ENCODE data around the gene VSTM4. TPM values are rescaled to one million over a fixed set of nuclear protein-coding genes. Genes with fewer than 3 reads are reported as not detected.
A peak's percentile ranks its signal among the peaks of the same experiment; 100 is the strongest.

Gene VSTM4
- total and polyA plus RNA-seq, 11 donors = 5.6 to 22.1 (median 15.8) TPM

GRCh38 chr10:49096890-49097445 lies 18.4 kb downstream of the VSTM4 start:
- no peaks in the 10 kb centered on the region for H3K27me3 ChIP-seq
- no peaks in the 10 kb centered on the region for H3K9me3 ChIP-seq
- no peak for ATAC-seq
- DNase-seq = no peak
- TF ChIP-seq POLR2A (IDR thresholded peaks at IDR 0.05) (no peak), CTCF (IDR thresholded peaks at IDR 0.05) (no peak)
- H3K4me3 ChIP-seq = no peak overlapping the region
- intact Hi-C loops (cut with DNase I) = no loop called here
- H3K4me1 ChIP-seq = peaks cover 0 to 53% (median 18%) of the 10 kb centered on the region in 12 donors
- WGBS, 4 donors = 80 to 89% (median 83%) methylated on average over 6 to 8 of the region's 8 CpGs
- peaks cover 0 to 9% (median 0%) of the 10 kb centered on the region in 9 donors for H3K36me3 ChIP-seq
- H3K27ac ChIP-seq = peak overlapping the region in 7 of 12 donors; percentile 22 to 41 (median 28)

DNA sequence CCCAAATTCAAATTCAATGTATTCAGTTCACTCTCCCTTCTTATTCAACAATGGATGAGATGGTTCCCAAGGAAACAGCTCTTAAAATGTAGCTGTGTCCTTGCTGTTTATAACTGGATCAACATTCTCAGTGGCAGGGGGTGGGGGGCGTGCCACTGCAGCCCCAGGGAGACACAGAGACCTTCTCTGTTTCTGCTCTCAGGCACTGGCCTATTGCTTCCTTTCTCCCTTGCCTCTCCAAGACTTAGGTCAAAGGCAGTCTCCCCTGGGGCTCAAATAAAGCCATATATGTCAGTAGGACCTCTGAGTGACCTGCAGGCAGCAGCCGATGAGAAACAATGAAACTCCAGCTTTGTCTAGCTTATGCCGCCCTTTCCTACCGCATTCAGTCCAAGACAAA lies 20.7 kb downstream of the VSTM4 start:
- Histone ChIP-seq H3K9me3 (no peaks in the 10 kb centered on the region), H3K4me1 (peaks cover 3 to 74% (median 33%) of the 10 kb centered on the region in 12 donors), H3K4me3 (no peak overlapping the region), H3K36me3 (peaks cover 0 to 9% (median 0%) of the 10 kb centered on the region in 9 donors), H3K27me3 (no peaks in the 10 kb centered on the region), H3K27ac (peak overlapping the region in 7 of 12 donors; percentile 9 to 49 (median 29))
- DNase-seq = peak in 4 of 5 donors; percentile 53 to 73 (median 60)
- 43 to 65% (median 62%) methylated on average over 4 of the region's 4 CpGs for WGBS, 4 donors
- peak; percentile 23 to 57 (median 55) for ATAC-seq
- no peak for TF ChIP-seq CTCF (IDR thresholded peaks at IDR 0.05)
- no peak for TF ChIP-seq POLR2A (IDR thresholded peaks at IDR 0.05)
- intact Hi-C loops (cut with DNase I) = no loop called here

DNA sequence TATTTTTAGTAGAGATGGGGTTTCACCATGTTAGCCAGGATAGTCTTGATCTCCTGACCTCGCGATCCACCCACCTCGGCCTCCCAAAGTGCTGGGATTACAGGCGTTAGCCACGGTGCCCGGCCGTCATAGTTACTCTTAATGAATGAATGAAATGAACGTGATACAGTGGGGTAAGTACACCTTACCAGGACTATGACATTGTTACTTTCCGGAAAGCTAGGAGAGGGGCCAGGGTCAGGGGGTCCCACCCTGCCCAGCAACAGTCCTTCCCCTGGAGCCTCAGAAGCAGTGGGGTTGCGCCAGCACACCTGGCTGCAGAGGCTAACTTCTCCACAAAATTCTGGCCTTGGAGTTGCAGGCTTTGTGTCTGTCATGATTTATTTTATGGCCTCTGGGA lies 21.4 kb downstream of the VSTM4 start:
- no peaks in the 10 kb centered on the region for H3K9me3 ChIP-seq
- H3K27ac ChIP-seq = peak overlapping the region in 3 of 12 donors; percentile 9 to 39 (median 23)
- 90 to 97% (median 94%) methylated on average over 10 of the region's 10 CpGs for WGBS, 4 donors
- intact Hi-C loops (cut with DNase I) = no loop called here
- no peak overlapping the region for H3K4me3 ChIP-seq
- ATAC-seq (no peak), DNase-seq (no peak)
- no peak for TF ChIP-seq POLR2A (IDR thresholded peaks at IDR 0.05)
- no peak for TF ChIP-seq CTCF (IDR thresholded peaks at IDR 0.05)
- H3K27me3 ChIP-seq = no peaks in the 10 kb centered on the region
- peaks cover 0 to 5% (median 0%) of the 10 kb centered on the region in 9 donors for H3K36me3 ChIP-seq
- H3K4me1 ChIP-seq = peaks cover 3 to 81% (median 35%) of the 10 kb centered on the region in 12 donors

DNA sequence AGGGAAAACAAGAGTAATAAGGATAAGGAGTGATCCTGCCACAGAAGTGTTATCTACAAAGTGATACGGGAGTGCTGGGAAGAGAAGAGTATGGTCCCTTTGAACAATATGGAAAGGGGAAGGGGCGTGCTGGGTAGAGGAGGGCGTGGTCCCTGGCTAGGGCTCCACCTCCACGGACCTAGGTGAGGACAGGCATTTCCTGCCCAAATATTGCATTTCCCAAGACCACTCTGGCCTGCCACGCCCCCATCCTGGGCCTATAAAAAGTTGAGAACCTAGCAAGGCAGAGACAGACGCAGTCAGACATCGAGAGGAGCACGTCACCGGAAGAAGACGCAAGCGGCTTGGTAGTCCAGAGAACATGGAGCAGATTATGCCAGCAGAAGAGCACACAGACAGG lies 22.8 kb downstream of the VSTM4 start:
- ATAC-seq (no peak), DNase-seq (no peak)
- WGBS, 4 donors = 91 to 95% (median 93%) methylated on average over 11 of the region's 11 CpGs
- Histone ChIP-seq H3K36me3 (no peaks in the 10 kb centered on the region), H3K4me3 (no peak overlapping the region), H3K27me3 (no peaks in the 10 kb centered on the region), H3K27ac (no peak overlapping the region), H3K9me3 (peaks cover 0 to 2% (median 0%) of the 10 kb centered on the region in 12 donors), H3K4me1 (peaks cover 6 to 84% (median 35%) of the 10 kb centered on the region in 12 donors)
- intact Hi-C loops (cut with DNase I) = no loop called here
- TF ChIP-seq POLR2A (IDR thresholded peaks at IDR 0.05) (no peak), CTCF (IDR thresholded peaks at IDR 0.05) (no peak)

All from heart left ventricle (tissue), 16 donors.